Trophoblast cell (in vitro differentiated cells and primary cell): ENCODE measurements around the gene AP1S3.

Experiments used
- DNase-seq, 2 donors: peaks; one replicate each; pipeline ENCODE4 v3.0.0-alpha.2; 2016
- H2AFZ ChIP-seq: 2 replicates; pipeline ENCODE4 v1.6.1; 2013; ENCODE audit warnings: low read length, moderate library complexity, mild to moderate bottlenecking; ENCODE audit not compliant: insufficient read depth, poor library complexity
- H2AK5ac ChIP-seq: 2 replicates; pipeline ENCODE4 v1.6.1; 2013; ENCODE audit warnings: mild to moderate bottlenecking, low read length
- H2BK120ac ChIP-seq: 2 replicates; pipeline ENCODE4 v1.6.1; 2013; ENCODE audit warnings: low read length, mild to moderate bottlenecking, moderate library complexity; ENCODE audit not compliant: insufficient read depth, poor library complexity
- H2BK12ac ChIP-seq: 2 replicates; pipeline ENCODE4 v1.6.1; 2013; ENCODE audit warnings: mild to moderate bottlenecking, low read length, moderate library complexity
- H2BK5ac ChIP-seq: 2 replicates; pipeline ENCODE4 v1.6.1; 2013; ENCODE audit warnings: low read length, low read depth, moderate library complexity, mild to moderate bottlenecking; ENCODE audit not compliant: poor library complexity
- H3K14ac ChIP-seq: 2 replicates; pipeline ENCODE4 v1.6.1; 2013; ENCODE audit warnings: mild to moderate bottlenecking, low read length
- H3K18ac ChIP-seq: 2 replicates; pipeline ENCODE4 v1.6.1; 2013; ENCODE audit warnings: mild to moderate bottlenecking, low read length
- H3K23ac ChIP-seq: 2 replicates; pipeline ENCODE4 v1.6.1; 2013; ENCODE audit warnings: low read length
- H3K27ac ChIP-seq: 2 replicates; pipeline ENCODE4 v1.5.1; 2013; ENCODE audit warnings: low read depth, mild to moderate bottlenecking, inconsistent platforms, low read length, moderate library complexity
- H3K27me3 ChIP-seq: 2 replicates; pipeline ENCODE4 v1.6.1; 2013; ENCODE audit warnings: inconsistent platforms, mild to moderate bottlenecking, low read length, moderate library complexity; ENCODE audit not compliant: insufficient read depth
- H3K36me3 ChIP-seq, 2 experiments: 1 replicate in 1 of 2; 2 replicates in 1 of 2; pipeline ENCODE4 v1.6.1; 2013; ENCODE audit warnings: low read length in 2 of 2, mild to moderate bottlenecking in 2 of 2, moderate library complexity in 1 of 2; ENCODE audit not compliant: insufficient read depth in 2 of 2, control insufficient read depth in 1 of 2
- H3K4ac ChIP-seq: 2 replicates; pipeline ENCODE4 v1.6.1; 2013; ENCODE audit warnings: low read depth, mild to moderate bottlenecking, low read length, moderate library complexity
- H3K4me1 ChIP-seq, 2 experiments: 1 replicate in 1 of 2; 2 replicates in 1 of 2; pipeline ENCODE4 v1.6.1; 2013; ENCODE audit warnings: low read length in 2 of 2, mild to moderate bottlenecking in 2 of 2, moderate library complexity in 1 of 2; ENCODE audit not compliant: insufficient read depth in 2 of 2, control insufficient read depth in 1 of 2
- H3K4me2 ChIP-seq: 2 replicates; pipeline ENCODE4 v1.6.1; 2013; ENCODE audit warnings: inconsistent platforms, mild to moderate bottlenecking, low read length, moderate library complexity
- H3K4me3 ChIP-seq: 2 replicates; pipeline ENCODE4 v1.5.1; 2013; ENCODE audit warnings: mild to moderate bottlenecking, low read depth, low read length, inconsistent platforms
- H3K79me1 ChIP-seq: one replicate; pipeline ENCODE4 v1.6.1; 2013; ENCODE audit warnings: low read length
- H3K79me2 ChIP-seq: 2 replicates; pipeline ENCODE4 v1.6.1; 2013; ENCODE audit warnings: low read length, mild to moderate bottlenecking; ENCODE audit not compliant: control insufficient read depth, insufficient read depth, poor library complexity
- H3K9ac ChIP-seq: 2 replicates; pipeline ENCODE4 v1.6.1; 2013; ENCODE audit warnings: mild to moderate bottlenecking, low read length
- H3K9me3 ChIP-seq: 2 replicates; pipeline ENCODE4 v1.6.1; 2013; ENCODE audit warnings: low read depth, mild to moderate bottlenecking, control low read depth, inconsistent platforms, low read length; ENCODE audit not compliant: insufficient read depth
- H4K12ac ChIP-seq: 2 replicates; pipeline ENCODE4 v1.6.1; 2013; ENCODE audit warnings: low read depth, mild to moderate bottlenecking, low read length, moderate library complexity
- H4K8ac ChIP-seq: 2 replicates; pipeline ENCODE4 v1.6.1; 2013; ENCODE audit warnings: low read depth, mild to moderate bottlenecking, low read length, moderate library complexity
- H4K91ac ChIP-seq: one replicate; pipeline ENCODE4 v1.6.1; 2013; ENCODE audit warnings: low read depth, mild to moderate bottlenecking, low read length, moderate library complexity
- WGBS: extraction: QIAGEN DNeasy Blood & Tissue Kit; methylation state at CpG from one replicate; pipeline ENCODE4 v1.1.7; 2013; ENCODE audit warnings: missing lambda C conversion rate; ENCODE audit not compliant: insufficient read length, insufficient coverage; ENCODE audit errors: extremely low coverage; 5-methylcytosine and 5-hydroxymethylcytosine counted together

Gene AP1S3

GRCh38 chr2:223882715-223883114 is 45.3 kb upstream of the AP1S3 start:
- Histone ChIP-seq H3K79me1 (no peaks in the 10 kb centered on the region), H3K4ac (no peak overlapping the region), H3K14ac (no peak overlapping the region), H4K91ac (no peak overlapping the region), H4K8ac (no peak overlapping the region), H3K27me3 (no peaks in the 10 kb centered on the region), H3K9ac (no peak overlapping the region), H3K23ac (no peak overlapping the region), H2AFZ (no peak overlapping the region), H3K9me3 (no peaks in the 10 kb centered on the region), H2BK5ac (no peak overlapping the region), H2AK5ac (no peak overlapping the region), H3K4me2 (no peak overlapping the region), H3K4me3 (no peak overlapping the region), H3K18ac (no peak overlapping the region), H3K4me1 (peaks cover 0 to 5% of the 10 kb centered on the region in 2 experiments), H4K12ac (no peak overlapping the region), H2BK12ac (no peak overlapping the region), H3K36me3 (peaks cover 11 to 25% of the 10 kb centered on the region in 2 experiments), H3K27ac (no peak overlapping the region), H2BK120ac (no peak overlapping the region), H3K79me2 (no peaks in the 10 kb centered on the region)
- no peak for DNase-seq
- WGBS = no CpG with 5 or more reads among the region's 5 CpGs

- Histone ChIP-seq H3K14ac (no peak overlapping the region), H3K79me2 (no peaks in the 10 kb centered on the region), H2BK12ac (no peak overlapping the region), H3K18ac (no peak overlapping the region), H3K4me2 (no peak overlapping the region), H3K4me3 (no peak overlapping the region), H2BK5ac (no peak overlapping the region), H3K79me1 (no peaks in the 10 kb centered on the region), H3K27ac (no peak overlapping the region), H3K9me3 (no peaks in the 10 kb centered on the region), H3K27me3 (no peaks in the 10 kb centered on the region), H4K12ac (no peak overlapping the region), H2AFZ (no peak overlapping the region), H3K4ac (no peak overlapping the region), H3K9ac (no peak overlapping the region), H3K36me3 (peaks cover 7 to 21% of the 10 kb centered on the region in 2 experiments), H3K23ac (no peak overlapping the region), H3K4me1 (peaks cover 0 to 5% of the 10 kb centered on the region in 2 experiments), H4K91ac (no peak overlapping the region), H4K8ac (no peak overlapping the region), H2AK5ac (no peak overlapping the region), H2BK120ac (no peak overlapping the region)
- WGBS = no CpG with 5 or more reads among the region's 4 CpGs
- DNase-seq = no peak
Observed at GRCh38 chr2:223880796-223881195, 43.4 kb upstream of the AP1S3 start.

GRCh38 chr2:223877721-223878410 is 40.5 kb upstream of the AP1S3 start:
- Histone ChIP-seq H2AFZ (no peak overlapping the region), H3K27ac (peak overlapping the region; percentile 13), H3K9me3 (no peaks in the 10 kb centered on the region), H2BK120ac (no peak overlapping the region), H4K12ac (no peak overlapping the region), H3K79me1 (no peaks in the 10 kb centered on the region), H3K23ac (no peak overlapping the region), H3K9ac (no peak overlapping the region), H3K14ac (no peak overlapping the region), H3K4ac (no peak overlapping the region), H3K4me2 (no peak overlapping the region), H4K91ac (no peak overlapping the region), H3K36me3 (peaks cover 8 to 24% of the 10 kb centered on the region in 2 experiments), H4K8ac (no peak overlapping the region), H2BK5ac (no peak overlapping the region), H3K4me1 (peaks cover 0 to 5% of the 10 kb centered on the region in 2 experiments), H3K79me2 (no peaks in the 10 kb centered on the region), H2AK5ac (no peak overlapping the region), H3K18ac (no peak overlapping the region), H2BK12ac (no peak overlapping the region), H3K4me3 (no peak overlapping the region), H3K27me3 (no peaks in the 10 kb centered on the region)
- no CpG with 5 or more reads among the region's 6 CpGs for WGBS
- peak in 1 of 2 donors; percentile 15 for DNase-seq

- H3K4me3 ChIP-seq = no peak overlapping the region
- no peak overlapping the region for H3K4ac ChIP-seq
- H3K27me3 ChIP-seq = no peaks in the 10 kb centered on the region
- H3K23ac ChIP-seq = no peak overlapping the region
- DNase-seq = no peak
- H2BK5ac ChIP-seq = no peak overlapping the region
- H3K9me3 ChIP-seq = no peaks in the 10 kb centered on the region
- H4K12ac ChIP-seq = no peak overlapping the region
- no peak overlapping the region for H3K14ac ChIP-seq
- H4K91ac ChIP-seq = no peak overlapping the region
- no peak overlapping the region for H2AK5ac ChIP-seq
- peaks cover 0 to 4% of the 10 kb centered on the region in 2 experiments for H3K4me1 ChIP-seq
- no peak overlapping the region for H3K9ac ChIP-seq
- no CpG with 5 or more reads among the region's 3 CpGs for WGBS
- no peaks in the 10 kb centered on the region for H3K79me1 ChIP-seq
- H2BK12ac ChIP-seq = no peak overlapping the region
- peaks cover 4 to 17% of the 10 kb centered on the region in 2 experiments for H3K36me3 ChIP-seq
- H4K8ac ChIP-seq = no peak overlapping the region
- no peaks in the 10 kb centered on the region for H3K79me2 ChIP-seq
- no peak overlapping the region for H2BK120ac ChIP-seq
- H2AFZ ChIP-seq = no peak overlapping the region
- no peak overlapping the region for H3K18ac ChIP-seq
- no peak overlapping the region for H3K27ac ChIP-seq
- no peak overlapping the region for H3K4me2 ChIP-seq
Observed at GRCh38 chr2:223873672-223874071, 36.3 kb upstream of the AP1S3 start.
